ENCODE measurements around the gene BEND7.

BEND7 gene

GRCh38 chr10:13421382-13421917, 107.4 kb downstream of the BEND7 start:
- H3K4me3 ChIP-seq (ENCODE audit: low read depth, low read length) = no peak overlapping the region
- no peak for TF ChIP-seq CTCF (IDR thresholded peaks at IDR 0.05; ENCODE audit: borderline replicate concordance, insufficient read depth, low read depth, low read length)

GRCh38 chr10:13420532-13421307, 108.1 kb downstream of the BEND7 start:
- H3K4me3 ChIP-seq (ENCODE audit: low read depth, low read length) = no peak overlapping the region
- TF ChIP-seq CTCF (IDR thresholded peaks at IDR 0.05; ENCODE audit: borderline replicate concordance, insufficient read depth, low read depth, low read length) = no peak

- no peak for TF ChIP-seq CTCF (IDR thresholded peaks at IDR 0.05; ENCODE audit: borderline replicate concordance, insufficient read depth, low read depth, low read length)
- H3K4me3 ChIP-seq (ENCODE audit: low read depth, low read length) = no peak overlapping the region
Observed at GRCh38 chr10:13417459-13418126, 111.2 kb downstream of the BEND7 start.

GRCh38 chr10:13416760-13417159, 112.1 kb downstream of the BEND7 start:
- no peak for TF ChIP-seq CTCF (IDR thresholded peaks at IDR 0.05; ENCODE audit: borderline replicate concordance, insufficient read depth, low read depth, low read length)
- no peak overlapping the region for H3K4me3 ChIP-seq (ENCODE audit: low read depth, low read length)

GRCh38 chr10:13414855-13415254, 114.0 kb downstream of the BEND7 start:
- no peak overlapping the region for H3K4me3 ChIP-seq (ENCODE audit: low read depth, low read length)
- no peak for TF ChIP-seq CTCF (IDR thresholded peaks at IDR 0.05; ENCODE audit: borderline replicate concordance, insufficient read depth, low read depth, low read length)

- TF ChIP-seq CTCF (IDR thresholded peaks at IDR 0.05; ENCODE audit: borderline replicate concordance, insufficient read depth, low read depth, low read length) = no peak
Observed at GRCh38 chr10:13414137-13414536, 114.7 kb downstream of the BEND7 start.

More at GRCh38 chr10:13414137-13414536, 114.7 kb downstream of the BEND7 start:
- H3K4me3 ChIP-seq (ENCODE audit: low read depth, low read length) = no peak overlapping the region

All from GM12875 (cell line).